Cardiac septum (tissue), 1 donor: ENCODE data around the gene ANKRD11. TPM values are rescaled to one million over a fixed set of nuclear protein-coding genes. Genes with fewer than 3 reads are reported as not detected.

Experiments
- total RNA-seq: library from RNA; stranded (reverse); fragmentation: NEBNext Ultra II Directional; extraction: Animal tissue kit (Norgen Biotek cat#: 25700); gene quantifications from one replicate; pipeline ENCODE4 v1.2.1, GENCODE V29; 2021
- donor health status: DM: no; HTN: no; CAD: no.

ANKRD11 gene
- total RNA-seq, 1 donor from 2014 or later: 77.9 TPM

Other genes with a start within 250 kb of the ANKRD11 start
- 89.5 TPM for gene SPG7, start 17.8 kb upstream of the ANKRD11 start, total RNA-seq
- 882 TPM for gene RPL13, start 70.1 kb upstream of the ANKRD11 start, total RNA-seq
- not detected for gene CPNE7, start 85.2 kb upstream of the ANKRD11 start, total RNA-seq
- not detected for gene DPEP1, start 123.1 kb upstream of the ANKRD11 start, total RNA-seq
- gene CHMP1A, start 167.1 kb upstream of the ANKRD11 start, total RNA-seq: 46.0 TPM
- gene SPATA33, start 167.3 kb upstream of the ANKRD11 start, total RNA-seq: 4.3 TPM
- 32.9 TPM for gene CDK10, start 196.1 kb upstream of the ANKRD11 start, total RNA-seq
- 4.4 TPM for gene SPATA2L, start 211.1 kb upstream of the ANKRD11 start, total RNA-seq
- gene VPS9D1, start 230.3 kb upstream of the ANKRD11 start, total RNA-seq: 19.7 TPM
- gene ZNF276, start 231.0 kb upstream of the ANKRD11 start, total RNA-seq: 17.5 TPM